ENCODE data around the gene ATAT1.

ATAT1 gene

DNA sequence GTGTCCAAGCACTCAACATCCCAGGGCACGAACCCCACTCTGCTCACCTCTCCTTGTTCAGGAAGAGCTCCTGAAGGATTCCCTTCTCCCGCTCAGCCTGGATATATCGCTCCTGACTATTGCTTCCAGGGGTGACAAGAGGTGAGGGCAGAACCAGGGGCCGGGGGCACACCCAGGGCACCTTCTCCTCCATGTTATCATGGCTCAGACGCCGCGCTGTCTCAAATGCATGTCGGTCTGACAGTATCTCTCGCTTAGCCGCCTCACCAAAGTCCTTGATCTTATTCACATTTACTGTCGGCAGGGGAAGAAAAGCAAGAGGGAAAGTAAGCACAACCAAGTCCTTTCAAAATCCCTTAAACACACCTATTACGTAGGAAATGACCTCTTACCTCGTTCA lies 22.7 kb upstream of the ATAT1 start:
- no peaks in the 10 kb centered on the region for H3K9me3 Mint-ChIP-seq (ENCODE audit: low read depth)
- H3K36me3 Mint-ChIP-seq: peaks cover 16% of the 10 kb centered on the region
- H3K27ac Mint-ChIP-seq: peak overlapping the region; percentile 66
- no peaks in the 10 kb centered on the region for H3K27me3 Mint-ChIP-seq
- H3K4me1 Mint-ChIP-seq (ENCODE audit: low read depth): peaks cover 32% of the 10 kb centered on the region
- no peak overlapping the region for H3K4me3 Mint-ChIP-seq

DNA sequence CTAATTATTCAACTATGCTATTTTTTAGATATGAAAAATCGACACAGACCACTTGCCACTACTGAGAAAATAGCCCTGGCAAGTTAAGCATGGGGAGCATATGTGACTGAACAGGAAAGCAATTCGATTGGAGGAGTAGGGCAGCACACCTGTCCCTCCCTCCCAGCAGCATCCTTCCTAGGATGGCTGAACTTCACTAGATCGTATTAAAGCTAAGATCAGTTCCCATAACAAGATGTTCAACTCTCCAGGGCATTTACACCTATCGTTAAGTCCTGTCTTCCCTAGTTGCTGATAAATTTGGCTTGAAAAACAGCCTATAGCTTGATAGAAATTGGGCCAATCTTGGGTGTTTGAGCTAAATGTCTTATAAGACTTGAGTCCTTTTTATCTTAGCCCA lies 16.6 kb upstream of the ATAT1 start:
- Mint-ChIP-seq H3K9me3 (ENCODE audit: low read depth) (no peaks in the 10 kb centered on the region), H3K27me3 (no peaks in the 10 kb centered on the region), H3K36me3 (peaks cover 19% of the 10 kb centered on the region), H3K4me1 (ENCODE audit: low read depth) (peaks cover 74% of the 10 kb centered on the region), H3K27ac (peak overlapping the region; percentile 100), H3K4me3 (no peak overlapping the region)

DNA sequence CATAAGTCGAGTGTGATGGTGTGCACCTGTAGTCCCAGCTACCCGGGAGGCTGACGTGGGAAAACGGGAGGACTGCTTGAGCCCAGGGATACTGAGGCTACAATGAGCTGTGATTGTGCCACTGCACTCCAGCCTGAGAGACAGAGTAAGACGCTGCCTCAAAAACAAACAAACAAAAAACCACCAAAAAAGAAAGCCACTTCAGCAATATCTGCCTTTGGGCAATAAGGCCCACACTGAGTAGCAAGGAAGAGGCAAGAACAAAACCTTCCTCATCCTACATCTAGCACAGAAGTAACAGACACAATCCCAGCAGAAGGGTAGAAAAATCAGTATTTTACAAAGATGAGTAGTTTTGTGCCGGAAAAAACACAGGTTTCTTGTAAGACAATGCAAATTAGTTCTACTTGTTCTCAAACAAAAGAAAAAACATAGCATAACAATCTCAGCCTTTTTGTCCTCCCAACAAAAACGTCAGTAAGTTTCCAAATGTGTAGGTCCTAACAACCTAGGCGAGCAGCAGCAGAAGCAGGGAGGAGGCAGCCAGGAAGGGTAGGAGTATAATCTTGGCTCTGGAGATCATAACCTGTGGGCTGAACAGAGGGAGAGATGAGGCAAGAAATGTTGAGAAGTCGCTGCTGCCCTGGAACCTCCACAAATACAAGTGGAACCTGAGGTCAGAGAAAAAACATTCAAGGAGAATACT lies 15.4 kb upstream of the ATAT1 start:
- Mint-ChIP-seq H3K4me3 (peak overlapping the region; percentile 9), H3K36me3 (peaks cover 26% of the 10 kb centered on the region), H3K4me1 (ENCODE audit: low read depth) (peaks cover 72% of the 10 kb centered on the region), H3K27ac (peak overlapping the region; percentile 100), H3K9me3 (ENCODE audit: low read depth) (no peaks in the 10 kb centered on the region), H3K27me3 (no peaks in the 10 kb centered on the region)

- Mint-ChIP-seq H3K36me3 (peaks cover 31% of the 10 kb centered on the region), H3K4me1 (ENCODE audit: low read depth) (peaks cover 67% of the 10 kb centered on the region), H3K27ac (peak overlapping the region; percentile 100), H3K9me3 (ENCODE audit: low read depth) (no peaks in the 10 kb centered on the region), H3K4me3 (peak overlapping the region; percentile 21), H3K27me3 (no peaks in the 10 kb centered on the region)
Observed at GRCh38 chr6:30611856-30612194, 14.8 kb upstream of the ATAT1 start.

DNA sequence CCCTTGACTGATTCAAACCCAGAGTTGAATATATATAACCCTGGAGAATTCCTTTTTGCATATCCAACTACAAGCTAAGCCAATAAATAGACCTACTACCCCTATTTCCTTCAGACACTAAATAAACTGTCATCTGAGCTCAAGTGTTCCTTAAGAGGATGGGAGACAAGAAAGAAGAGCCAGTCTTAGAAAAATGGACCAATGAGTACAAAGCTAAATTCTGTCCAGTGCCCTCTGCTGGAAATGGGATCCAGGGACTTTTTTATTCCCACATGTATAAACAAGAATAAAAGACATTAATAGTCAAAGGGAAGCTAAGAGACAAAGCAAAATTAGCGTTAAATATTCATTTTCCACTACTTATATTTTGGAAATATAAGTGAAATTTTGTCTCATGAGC lies 14.5 kb upstream of the ATAT1 start:
- Mint-ChIP-seq H3K9me3 (ENCODE audit: low read depth) (no peaks in the 10 kb centered on the region), H3K27me3 (no peaks in the 10 kb centered on the region), H3K27ac (peak overlapping the region; percentile 100), H3K4me3 (peak overlapping the region; percentile 21), H3K36me3 (peaks cover 34% of the 10 kb centered on the region), H3K4me1 (ENCODE audit: low read depth) (peaks cover 67% of the 10 kb centered on the region)

DNA sequence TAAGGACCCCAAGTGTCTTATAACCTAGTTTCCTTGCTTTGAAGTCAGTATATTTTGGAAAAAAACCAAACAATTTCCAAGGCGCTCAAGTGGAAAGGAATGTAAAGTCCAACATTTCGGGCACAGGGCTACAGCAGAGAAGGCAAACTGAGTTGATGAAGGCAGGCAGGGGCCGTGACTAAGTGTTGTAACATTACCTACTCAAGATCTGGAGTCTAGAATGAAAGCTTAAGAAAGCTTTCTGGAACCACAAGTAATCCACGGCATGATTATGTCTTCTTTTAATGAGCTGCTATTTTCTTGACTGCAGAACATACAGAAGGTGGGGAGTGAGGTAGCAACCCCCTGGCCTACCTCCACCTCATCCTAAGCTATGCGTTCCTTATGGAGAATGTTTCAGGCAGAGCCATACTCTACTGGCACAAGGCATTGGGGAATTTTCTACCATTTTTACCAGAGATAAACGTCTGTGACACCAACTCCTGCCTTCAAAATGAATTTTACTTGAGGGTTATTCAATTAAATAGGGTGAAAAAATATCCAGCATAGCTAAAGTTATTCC lies 13.9 kb upstream of the ATAT1 start:
- Mint-ChIP-seq H3K27ac (peak overlapping the region; percentile 100), H3K4me3 (peak overlapping the region; percentile 99), H3K4me1 (ENCODE audit: low read depth) (peaks cover 62% of the 10 kb centered on the region), H3K27me3 (no peaks in the 10 kb centered on the region), H3K9me3 (ENCODE audit: low read depth) (no peaks in the 10 kb centered on the region), H3K36me3 (peaks cover 30% of the 10 kb centered on the region)

DNA sequence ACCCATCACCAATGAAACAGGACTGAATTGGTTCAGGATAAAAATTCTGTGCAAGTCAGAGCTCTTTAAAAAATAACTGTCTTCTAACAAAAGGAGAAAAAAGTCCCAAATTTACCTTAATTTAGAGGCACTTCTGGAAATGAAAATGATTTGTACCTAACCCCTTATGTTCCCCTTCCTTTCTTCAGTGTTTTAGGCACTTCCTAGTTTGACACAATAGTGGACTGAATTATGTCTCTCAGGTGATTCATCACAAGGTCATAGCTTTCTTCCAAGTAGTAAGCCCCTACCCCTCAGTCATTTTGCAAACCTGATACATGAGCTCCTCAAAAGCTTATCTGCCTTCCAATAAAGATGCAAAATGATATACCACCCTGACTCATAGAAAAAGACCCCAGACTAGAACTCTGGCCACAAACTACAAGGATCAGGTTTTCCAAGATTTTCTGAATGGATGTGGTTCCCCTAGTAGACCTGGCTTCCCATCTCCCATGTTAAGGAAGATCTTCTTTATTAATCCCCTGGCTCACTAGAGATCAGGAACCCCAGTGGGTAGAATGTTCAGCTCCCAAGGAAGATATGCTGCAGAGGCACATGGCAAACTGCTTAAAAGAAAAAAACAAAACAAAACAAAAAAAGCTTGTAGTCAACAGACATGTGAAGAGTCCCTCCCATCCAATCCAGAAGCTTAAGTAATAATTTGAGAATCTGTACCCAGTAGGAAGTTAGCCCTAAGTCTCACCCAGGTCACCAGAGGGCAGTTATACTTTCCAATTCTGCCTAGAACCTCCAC lies 13.2 kb upstream of the ATAT1 start:
- peaks cover 63% of the 10 kb centered on the region for H3K4me1 Mint-ChIP-seq (ENCODE audit: low read depth)
- no peaks in the 10 kb centered on the region for H3K27me3 Mint-ChIP-seq
- peak overlapping the region; percentile 100 for H3K27ac Mint-ChIP-seq
- no peaks in the 10 kb centered on the region for H3K9me3 Mint-ChIP-seq (ENCODE audit: low read depth)
- peak overlapping the region; percentile 99 for H3K4me3 Mint-ChIP-seq
- H3K36me3 Mint-ChIP-seq: peaks cover 30% of the 10 kb centered on the region

DNA sequence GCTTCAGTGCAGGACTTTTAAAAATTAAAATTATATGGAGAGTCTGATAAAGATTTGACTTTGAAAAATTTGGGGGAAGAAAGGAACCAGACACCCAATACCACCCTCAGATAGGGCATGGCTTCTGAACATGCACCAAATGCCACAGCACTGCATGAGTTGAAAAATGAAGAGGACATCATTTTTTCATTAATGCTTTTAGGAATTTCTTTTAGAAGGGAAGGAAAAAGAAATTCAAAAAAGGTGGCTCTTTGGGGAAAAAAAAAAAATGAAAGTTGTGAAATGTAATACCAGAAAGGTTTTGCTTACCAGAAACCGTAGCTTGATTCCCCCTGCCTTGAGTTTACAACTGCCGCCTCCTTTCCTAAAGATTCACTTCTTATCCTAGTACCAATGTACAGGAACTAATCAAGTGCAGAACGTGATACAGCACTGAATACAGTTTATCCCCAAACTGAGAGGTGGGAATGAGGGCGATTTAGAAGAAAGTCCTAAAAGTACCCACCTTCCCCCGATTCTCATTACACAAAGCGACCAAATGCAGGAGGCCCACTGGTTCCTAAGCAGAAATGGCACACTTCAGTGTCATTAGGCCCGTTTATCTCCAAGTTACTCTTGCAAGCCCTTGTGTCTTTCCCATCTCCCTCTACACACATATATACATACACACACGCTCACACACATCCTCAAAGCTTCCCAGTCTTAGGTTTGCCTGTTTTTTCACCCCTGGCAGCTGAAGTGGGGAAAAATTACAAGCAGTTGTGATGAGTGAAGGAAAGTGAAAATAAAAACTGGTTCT lies 12.4 kb upstream of the ATAT1 start:
- peaks cover 30% of the 10 kb centered on the region for H3K36me3 Mint-ChIP-seq
- H3K4me1 Mint-ChIP-seq (ENCODE audit: low read depth): peaks cover 64% of the 10 kb centered on the region
- no peaks in the 10 kb centered on the region for H3K27me3 Mint-ChIP-seq

DNA sequence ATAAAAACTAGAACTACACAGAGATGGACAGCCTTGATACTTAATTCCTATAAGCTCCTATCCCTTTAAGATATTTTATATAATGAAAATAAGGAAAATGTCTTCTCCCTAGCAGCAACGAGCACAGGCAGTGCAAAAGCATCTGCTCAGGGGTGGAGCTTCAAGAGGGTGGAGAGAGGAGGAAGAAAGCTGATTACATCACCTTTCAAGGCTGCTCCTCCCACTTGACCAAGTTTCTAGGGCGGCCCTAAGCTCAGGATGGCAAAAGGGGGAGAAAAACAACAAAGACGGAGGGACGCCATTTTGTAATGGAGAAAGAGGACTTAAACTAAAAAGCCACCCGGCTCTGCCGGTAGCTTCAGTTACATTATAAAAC lies 11.8 kb upstream of the ATAT1 start:
- Mint-ChIP-seq H3K27me3 (no peaks in the 10 kb centered on the region), H3K27ac (peak overlapping the region; percentile 100), H3K36me3 (peaks cover 27% of the 10 kb centered on the region), H3K9me3 (ENCODE audit: low read depth) (no peaks in the 10 kb centered on the region), H3K4me1 (ENCODE audit: low read depth) (peaks cover 64% of the 10 kb centered on the region), H3K4me3 (peak overlapping the region; percentile 99)

More for the DNA sequence above, 12.4 kb upstream of the ATAT1 start:
- Mint-ChIP-seq H3K9me3 (ENCODE audit: low read depth) (no peaks in the 10 kb centered on the region), H3K27ac (peak overlapping the region; percentile 100), H3K4me3 (peak overlapping the region; percentile 99)

DNA sequence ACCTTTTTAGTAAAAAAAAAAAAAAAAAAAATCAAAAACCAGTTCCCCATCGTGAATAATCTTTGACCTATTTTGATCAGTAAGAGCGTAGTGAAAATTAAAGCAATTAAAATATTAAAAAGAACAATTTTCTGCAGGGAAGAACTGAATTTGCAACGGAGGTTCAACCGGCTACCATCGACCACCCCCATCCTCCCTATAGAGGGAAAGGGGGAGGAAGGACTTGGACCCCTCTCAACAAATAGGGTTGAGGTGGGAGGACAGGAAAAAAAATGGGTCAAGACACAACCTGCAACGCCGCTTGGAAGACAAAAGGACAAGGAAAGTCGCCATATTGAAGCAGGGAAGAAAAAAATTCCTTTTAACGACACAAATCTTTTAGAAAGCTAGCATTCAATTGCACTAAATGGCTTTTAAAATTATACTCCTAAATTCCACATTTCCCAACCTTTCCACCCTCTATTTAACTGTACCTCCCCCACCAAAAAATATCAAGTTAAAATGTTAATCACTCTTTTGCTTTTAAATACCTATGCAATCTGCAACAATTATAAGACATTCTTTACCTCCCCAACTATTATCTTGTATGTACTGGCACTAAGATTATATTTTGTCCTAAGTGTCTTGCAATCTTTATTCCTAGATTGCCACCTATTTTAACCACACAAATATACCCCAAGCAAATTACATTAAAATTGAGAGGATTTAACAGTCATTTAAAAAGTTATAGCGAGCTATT lies 11.3 kb upstream of the ATAT1 start:
- H3K27me3 Mint-ChIP-seq: no peaks in the 10 kb centered on the region
- peak overlapping the region; percentile 99 for H3K4me3 Mint-ChIP-seq
- H3K36me3 Mint-ChIP-seq: peaks cover 27% of the 10 kb centered on the region
- H3K9me3 Mint-ChIP-seq (ENCODE audit: low read depth): no peaks in the 10 kb centered on the region
- peaks cover 58% of the 10 kb centered on the region for H3K4me1 Mint-ChIP-seq (ENCODE audit: low read depth)
- H3K27ac Mint-ChIP-seq: peak overlapping the region; percentile 100

- no peaks in the 10 kb centered on the region for H3K9me3 Mint-ChIP-seq (ENCODE audit: low read depth)
- H3K36me3 Mint-ChIP-seq: peaks cover 27% of the 10 kb centered on the region
- peaks cover 52% of the 10 kb centered on the region for H3K4me1 Mint-ChIP-seq (ENCODE audit: low read depth)
- peak overlapping the region; percentile 100 for H3K27ac Mint-ChIP-seq
- H3K4me3 Mint-ChIP-seq: peak overlapping the region; percentile 99
- H3K27me3 Mint-ChIP-seq: no peaks in the 10 kb centered on the region
Observed at GRCh38 chr6:30615958-30616810, 10.5 kb upstream of the ATAT1 start.

GRCh38 chr6:30616811-30617564 lies 9.7 kb upstream of the ATAT1 start, which contains the start of gene PPP1R10:
TSS of gene PPP1R10 (minus strand) at chr6:30617243. CDS start at chr6:30609944, 7,299 bp downstream.
- H3K9me3 Mint-ChIP-seq (ENCODE audit: low read depth): no peaks in the 10 kb centered on the region
- H3K27me3 Mint-ChIP-seq: no peaks in the 10 kb centered on the region
- peaks cover 45% of the 10 kb centered on the region for H3K4me1 Mint-ChIP-seq (ENCODE audit: low read depth)
- H3K36me3 Mint-ChIP-seq: peaks cover 27% of the 10 kb centered on the region
- peak within 1 kb of the TSS; percentile 99 for H3K4me3 Mint-ChIP-seq
- H3K27ac Mint-ChIP-seq: peak within 1 kb of the TSS; percentile 100
